HG03045 (cell line): ENCODE results near the gene PPIG.
"Not testable (repeated sequence)": the region's sequence is repeated elsewhere in the genome, so short reads cannot be mapped to it uniquely, and the experiment has no call there.

Experiments
- ATAC-seq: cut with Tn5 transposase; IDR thresholded peaks from one replicate; pipeline ENCODE4 v1.9.1; 2021; ENCODE audit warnings: mild to moderate bottlenecking, moderate library complexity; ENCODE audit not compliant: unreplicated experiment

Gene PPIG

DNA sequence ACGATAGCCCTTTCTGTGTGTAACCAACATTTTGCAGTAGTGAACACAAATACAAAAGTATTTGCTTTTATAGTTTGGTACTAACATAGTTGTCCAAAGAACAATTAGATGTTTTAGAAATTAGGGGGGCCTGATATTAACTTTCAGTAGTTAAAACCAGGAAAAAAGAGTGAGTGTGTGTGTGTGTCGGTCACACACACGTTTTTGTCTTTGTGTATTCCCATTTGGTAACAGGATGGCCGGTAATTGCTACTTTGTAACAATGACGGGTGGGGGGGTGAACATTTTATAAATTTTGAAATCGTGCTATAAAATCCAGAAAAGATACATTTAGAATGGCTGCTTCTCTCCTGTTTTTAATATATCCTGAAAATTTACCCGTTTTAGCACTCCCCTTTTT lies 1.5 kb downstream of the PPIG start:
- ATAC-seq = no peak

DNA sequence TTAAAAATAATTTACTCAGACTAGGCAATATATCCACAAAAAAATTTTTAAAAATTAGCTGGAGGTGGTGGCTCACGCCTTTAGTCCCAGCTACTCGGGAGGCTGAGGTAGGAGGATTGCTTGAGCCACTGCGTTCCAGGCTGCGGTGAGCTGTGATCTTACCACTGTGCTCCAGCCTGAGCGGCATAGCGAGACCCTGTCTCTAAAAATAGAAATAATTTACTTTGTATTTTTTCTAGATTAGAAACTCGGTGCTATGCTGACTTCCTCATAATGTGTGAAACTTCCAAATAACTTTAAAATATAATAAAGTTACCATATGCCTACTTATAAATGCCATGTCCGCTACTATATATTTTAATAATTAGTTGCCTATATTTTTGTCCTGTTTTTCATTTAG lies 6.7 kb downstream of the PPIG start:
- no peak for ATAC-seq

DNA sequence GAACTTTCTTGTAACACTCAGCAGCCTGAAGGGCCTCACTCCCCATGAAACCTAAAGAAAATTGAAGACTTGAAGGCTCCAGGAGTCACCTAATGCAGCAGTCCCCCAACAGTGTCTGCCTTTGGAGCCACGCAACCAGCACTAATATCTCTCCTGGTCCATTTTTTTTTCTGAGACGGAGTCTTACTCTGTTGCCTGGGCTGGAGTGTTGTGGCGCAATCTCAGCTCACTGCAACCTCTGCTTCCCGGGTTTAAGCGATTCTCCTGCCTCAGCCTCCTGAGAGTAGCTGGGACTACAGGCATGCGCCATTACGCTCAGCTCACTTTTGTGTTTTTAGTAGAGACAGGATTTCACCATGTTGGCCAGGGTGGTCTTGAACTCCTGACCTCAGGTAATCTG lies 12.4 kb downstream of the PPIG start:
- not testable (repeated sequence) for ATAC-seq

DNA sequence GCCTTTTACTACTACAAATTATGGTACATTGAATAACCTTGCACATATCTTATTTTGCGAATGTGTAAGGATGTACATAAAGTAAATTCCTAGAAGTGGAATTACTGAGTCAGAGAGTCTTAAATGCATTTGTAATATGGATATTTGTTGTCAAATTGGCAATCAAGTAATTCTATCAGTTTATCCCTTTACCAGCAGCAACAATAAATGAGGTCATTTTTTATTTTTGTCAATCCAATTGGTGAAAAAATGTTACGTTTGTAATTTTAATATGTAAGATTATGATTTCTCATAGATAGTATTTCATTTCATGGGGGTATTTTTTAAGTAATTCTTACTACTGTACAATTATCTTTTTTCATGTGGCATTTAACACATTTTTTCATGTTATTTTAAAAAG lies 14.8 kb downstream of the PPIG start:
- no peak for ATAC-seq

DNA sequence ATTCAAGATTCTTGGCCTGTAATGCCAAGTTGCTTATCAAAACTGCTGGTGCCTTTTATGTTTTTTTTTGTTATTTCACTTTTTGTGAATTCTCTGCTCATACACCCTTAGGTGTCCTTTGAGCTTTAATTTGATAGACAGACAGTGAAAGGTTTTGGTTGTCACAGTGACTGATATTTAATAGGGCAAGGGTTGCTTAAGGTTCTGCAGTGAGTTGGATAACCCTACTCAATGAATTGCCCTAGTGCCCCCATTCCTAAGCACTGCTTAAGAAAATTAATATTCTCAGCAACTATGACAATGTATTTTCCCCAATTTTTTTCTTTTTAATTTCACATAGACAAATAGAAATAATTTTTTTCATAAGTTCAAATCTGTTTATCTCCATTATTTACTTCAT lies 15.4 kb downstream of the PPIG start:
- ATAC-seq = no peak

DNA sequence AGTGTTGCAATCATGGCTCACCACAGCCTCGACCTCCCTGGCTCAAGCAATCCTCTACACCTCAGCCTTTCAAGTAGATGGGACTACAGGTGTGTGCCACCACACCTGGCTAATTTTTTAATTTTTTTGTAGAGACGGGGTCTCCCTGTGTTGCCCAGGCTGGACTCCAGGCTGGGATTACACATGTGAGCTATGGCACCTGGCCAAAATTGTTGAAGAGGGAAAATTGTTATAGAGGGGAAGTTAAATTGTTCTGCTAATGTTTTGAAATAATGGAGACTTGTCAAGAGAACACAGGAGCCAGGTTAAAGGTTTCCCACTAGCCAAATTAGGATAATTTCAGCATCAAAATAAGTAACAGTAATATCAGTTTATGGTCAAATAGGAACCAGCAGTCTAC lies 25.1 kb downstream of the PPIG start:
- no peak for ATAC-seq

DNA sequence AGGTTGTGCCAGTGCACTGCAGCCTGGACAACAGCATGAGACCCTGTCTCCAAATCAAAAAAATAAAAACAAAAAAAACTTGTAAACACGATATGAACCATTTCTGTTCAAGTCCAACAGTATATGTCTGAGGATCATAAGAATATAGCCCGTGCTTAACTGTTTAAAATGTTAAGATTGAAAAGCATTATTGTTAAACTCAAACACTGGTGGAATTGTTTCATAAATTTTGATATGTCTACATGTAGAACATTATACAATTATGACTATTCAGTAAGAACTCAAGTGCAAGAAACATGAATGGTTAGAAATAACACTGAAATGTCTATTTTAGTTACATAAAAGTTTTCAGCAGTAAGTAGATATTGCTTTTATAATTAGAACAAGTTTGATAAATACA lies 29.7 kb downstream of the PPIG start:
- ATAC-seq = no peak

DNA sequence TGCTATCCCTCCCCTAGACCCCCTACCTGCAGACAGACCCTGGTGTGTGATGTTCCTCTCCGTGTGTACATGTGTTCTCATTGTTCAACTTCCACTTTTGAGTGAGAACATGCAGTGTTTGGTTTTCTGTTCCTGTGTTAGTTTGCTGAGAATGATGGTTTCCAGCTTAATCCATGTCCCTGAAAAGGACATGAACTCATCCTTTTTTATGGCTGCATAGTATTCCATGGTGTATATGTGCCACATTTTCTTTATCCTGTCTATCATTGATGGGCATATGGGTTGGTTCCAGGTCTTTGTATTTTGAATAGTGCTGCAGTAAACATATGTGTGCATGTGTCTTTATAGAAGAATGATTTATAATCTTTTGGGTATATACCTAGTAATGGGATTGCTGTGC lies 31.8 kb downstream of the PPIG start:
- ATAC-seq = not testable (repeated sequence)

DNA sequence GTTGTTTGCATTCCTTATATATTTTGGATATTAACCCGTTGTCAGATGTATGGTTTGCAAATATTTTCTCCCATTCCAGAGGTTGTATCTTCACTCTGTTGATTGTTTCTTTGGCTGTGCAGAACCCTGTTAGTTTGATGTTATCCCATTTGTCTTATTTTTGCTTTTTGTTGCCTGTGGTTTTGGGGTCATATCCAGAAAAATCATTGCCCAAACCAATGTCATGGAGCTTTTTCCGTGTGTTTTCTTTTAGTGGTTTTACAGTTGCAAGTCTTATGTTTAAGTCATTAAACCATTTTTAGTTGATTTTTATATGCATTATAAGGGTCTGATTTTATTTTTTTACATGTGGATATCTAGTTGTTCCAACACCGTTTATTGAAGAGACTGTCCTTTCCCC lies 35.8 kb downstream of the PPIG start:
- ATAC-seq = no peak

DNA sequence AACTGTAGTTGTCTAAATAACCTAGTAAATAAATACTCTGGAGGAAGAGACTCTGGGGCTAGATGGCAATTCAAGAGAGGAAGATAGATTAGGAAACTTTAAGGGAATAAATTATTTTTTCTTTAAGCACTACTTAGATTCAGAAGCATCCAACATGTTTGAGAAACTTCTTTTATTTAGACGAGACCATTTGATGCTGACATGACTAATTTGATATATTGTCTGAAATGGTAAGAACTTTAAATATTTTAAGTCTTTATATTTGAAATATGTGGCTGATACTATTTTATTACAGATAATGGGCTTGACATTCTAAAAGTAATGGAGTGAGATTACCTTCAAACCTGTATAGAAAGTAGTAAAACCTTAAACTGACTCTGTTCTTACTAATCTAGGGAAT lies 36.4 kb downstream of the PPIG start:
- no peak for ATAC-seq

DNA sequence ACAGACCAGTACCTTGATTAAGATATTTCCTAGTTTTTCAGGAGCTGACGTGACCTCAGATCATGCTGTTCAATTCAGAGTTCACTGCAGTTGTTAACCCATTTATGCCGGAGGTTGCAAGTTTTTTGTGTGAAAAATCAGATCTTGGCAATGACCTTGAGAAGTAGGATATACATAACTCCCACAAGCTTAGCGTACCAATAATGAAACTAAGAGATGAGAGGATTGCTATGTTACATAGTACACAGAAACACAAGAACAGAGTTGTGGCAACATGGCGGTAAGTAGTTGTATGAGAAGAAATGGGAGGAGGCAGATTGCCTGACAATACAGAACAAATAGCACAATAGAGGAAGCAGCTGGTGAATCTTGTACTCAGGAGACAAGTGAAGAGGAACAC lies 39.1 kb downstream of the PPIG start:
- ATAC-seq = no peak

DNA sequence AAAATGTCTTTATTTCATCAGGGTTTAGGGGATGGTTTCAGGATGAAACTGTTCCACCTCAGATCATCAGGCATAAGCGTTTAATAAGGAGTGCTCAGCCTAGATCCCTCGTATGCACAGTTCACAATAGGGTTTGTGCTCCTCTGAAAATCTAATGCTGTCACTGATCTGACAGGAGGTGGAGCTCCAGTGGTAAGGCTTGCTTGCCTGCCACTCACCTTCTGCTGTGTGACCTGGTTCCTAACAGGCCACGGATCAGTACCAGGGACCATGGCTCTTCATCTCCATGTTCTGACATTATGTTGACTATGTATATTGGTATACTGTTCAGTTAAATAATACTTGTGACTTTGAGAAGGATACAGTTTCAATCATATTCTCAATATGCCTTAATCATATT lies 41.6 kb downstream of the PPIG start:
- ATAC-seq = no peak

DNA sequence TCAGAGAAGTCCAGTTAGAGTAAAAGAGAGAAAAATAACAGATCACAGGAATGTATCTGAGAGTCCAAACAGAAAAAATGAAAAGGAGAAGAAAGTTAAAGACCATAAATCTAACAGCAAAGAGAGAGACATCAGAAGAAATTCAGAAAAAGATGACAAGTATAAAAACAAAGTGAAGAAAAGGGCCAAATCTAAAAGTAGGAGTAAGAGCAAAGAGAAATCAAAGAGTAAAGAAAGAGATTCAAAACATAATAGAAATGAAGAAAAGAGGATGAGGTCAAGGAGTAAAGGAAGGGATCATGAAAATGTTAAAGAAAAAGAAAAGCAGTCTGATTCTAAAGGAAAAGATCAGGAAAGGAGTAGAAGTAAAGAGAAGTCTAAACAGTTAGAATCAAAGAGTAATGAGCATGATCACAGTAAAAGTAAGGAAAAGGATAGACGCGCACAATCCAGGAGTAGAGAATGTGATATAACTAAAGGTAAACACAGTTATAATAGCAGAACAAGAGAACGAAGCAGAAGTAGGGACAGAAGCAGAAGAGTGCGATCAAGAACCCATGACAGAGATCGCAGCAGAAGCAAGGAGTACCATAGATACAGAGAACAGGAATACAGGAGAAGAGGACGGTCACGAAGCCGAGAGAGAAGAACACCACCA lies 52.4 kb downstream of the PPIG start:
- no peak for ATAC-seq

DNA sequence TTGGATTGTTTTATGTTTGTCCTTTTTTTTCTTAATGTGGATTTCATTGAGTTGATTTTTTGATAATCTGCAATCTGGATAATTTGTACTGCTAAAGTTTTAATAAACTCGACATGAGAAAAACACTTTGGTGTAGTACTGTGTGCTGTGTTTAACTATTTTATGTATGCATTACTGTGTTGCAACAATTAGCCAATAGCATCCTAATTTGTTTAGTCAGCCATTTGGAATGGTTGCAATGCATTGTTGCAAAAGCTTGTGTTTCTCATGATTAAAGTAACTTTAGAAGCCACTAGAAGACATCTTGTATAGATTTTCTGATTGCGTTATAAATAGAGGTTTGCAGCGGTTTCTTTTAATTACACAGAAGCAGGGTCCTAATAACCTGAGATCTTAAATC lies 53.5 kb downstream of the PPIG start:
- no peak for ATAC-seq

DNA sequence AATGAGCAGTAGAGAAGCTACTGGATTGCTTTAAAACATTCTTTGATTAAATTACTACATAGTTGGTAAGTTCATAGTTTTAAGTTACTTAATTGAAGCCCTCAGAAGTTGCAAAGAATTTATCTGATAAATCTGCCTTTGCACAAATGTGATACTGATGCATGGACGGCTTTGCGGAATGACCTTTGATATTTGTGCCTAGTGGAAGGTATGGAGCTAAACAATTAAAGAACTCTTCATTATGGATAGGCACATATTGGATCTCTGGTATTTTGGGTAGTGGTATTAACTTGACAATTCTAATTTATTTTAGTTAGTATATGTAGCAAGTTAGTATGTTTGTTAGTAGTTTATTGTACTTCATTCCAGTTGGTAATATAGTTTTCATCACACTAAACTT lies 56.0 kb downstream of the PPIG start:
- no peak for ATAC-seq

DNA sequence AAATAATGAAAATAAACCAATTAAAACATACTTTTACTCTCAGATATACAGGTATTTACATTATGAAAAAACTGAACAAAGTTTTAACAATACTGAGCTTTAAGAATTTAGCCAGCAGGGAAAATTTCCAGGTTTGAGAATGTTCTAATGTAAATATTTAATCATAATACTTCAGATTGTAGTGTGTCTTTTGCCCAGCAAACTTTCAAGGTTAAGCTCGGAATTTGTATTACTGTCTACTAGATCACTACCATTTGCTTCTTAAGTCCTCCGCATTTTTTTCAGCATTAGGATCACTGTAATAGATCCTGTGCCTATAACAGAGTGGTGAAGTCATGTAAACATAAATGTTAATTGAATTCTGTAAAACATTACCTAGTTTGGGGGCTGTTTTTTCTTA lies 57.3 kb downstream of the PPIG start:
- no peak for ATAC-seq

DNA sequence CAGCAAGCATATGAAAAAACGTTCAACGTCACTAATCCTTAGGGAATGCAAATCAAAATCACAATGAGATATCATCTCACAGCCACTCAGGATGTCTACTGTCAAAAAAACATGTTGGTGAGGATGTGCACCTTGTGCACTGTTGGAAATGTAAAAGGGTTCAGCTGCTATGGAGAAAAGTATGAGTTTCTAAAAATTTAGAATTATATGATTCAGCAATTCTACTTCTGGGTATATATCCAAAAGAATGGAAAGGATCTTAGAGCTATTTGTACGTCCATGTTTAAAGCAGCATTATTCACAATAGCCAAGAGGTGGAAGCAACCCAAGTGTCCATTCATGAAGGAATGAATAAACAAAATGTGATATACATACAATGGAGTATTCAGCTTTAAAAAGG lies 60.0 kb downstream of the PPIG start:
- ATAC-seq = no peak

DNA sequence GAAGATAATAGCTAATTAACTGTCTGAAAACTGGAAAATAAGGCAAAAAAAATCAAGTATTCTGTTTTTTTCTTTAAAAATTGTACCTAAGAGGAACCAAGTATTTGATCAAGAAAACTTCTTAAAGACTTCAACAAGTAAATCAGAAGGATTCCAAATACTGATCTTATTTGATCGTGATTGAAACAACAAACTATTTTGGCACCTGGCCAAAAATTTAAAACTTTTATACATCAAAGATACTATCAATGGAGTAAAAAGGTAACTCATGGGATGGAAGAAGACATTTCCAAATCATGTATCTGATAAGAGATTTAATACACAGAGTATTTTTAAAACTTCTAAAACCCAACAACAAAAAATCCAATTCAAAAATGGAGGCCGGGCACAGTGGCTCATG lies 63.3 kb downstream of the PPIG start:
- no peak for ATAC-seq

DNA sequence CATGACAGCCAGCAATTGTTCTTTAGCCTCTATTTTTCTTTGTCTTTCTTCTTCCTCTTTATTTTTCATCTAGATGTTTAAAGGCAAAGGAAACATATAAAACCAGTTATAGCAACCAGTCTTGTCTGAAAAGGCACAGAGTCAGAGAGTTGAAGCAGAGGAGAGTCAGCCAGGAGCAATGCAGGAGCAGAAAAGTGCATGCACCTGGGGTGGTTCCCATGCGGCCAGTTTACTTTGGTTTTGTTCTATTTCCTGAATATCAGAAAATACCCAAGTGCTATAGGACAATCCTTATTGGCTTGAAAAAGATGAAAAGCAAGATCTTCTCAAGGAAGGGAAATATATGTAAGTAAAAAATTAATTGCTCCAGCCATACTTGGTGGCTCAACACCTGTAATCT lies 65.1 kb downstream of the PPIG start:
- ATAC-seq = no peak

DNA sequence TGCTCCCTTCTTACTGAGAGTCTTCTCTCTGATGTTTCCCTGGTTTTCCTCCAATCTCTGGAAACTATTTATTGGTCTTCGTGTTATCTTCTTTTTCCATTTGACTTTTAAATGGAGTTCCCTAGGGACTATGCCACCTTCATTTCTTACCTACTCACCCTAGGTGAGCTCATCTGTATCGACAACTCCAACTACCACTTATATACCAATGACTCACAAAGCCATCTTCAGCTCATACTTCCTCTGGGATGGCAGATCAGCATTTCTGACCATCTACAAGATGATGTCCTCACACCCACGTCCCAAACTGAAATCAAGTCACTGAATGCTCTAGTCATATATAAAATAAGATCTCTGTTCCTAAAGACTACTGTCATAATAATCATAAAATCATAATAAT lies 69.5 kb downstream of the PPIG start:
- ATAC-seq = no peak

DNA sequence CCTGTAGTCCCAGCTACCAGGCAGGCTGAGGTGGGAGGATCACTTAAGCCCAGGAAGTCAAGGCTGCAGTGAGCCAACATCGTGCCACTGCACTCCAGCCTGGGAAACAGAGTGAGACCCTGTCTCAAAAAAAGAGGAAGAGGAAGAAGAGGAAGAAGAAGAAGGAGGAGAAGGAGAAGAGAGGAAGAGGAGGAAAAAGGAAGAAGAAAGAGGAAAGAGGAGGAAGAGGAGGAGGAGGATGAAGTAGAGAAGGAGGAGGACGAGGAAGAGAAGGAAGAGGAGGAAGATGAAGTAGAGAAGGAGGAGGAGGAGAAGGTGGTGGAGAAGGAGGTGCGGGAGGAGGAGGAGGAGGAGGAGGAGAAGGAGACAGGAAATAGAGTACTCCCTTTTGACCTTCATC lies 72.0 kb downstream of the PPIG start:
- no peak for ATAC-seq

DNA sequence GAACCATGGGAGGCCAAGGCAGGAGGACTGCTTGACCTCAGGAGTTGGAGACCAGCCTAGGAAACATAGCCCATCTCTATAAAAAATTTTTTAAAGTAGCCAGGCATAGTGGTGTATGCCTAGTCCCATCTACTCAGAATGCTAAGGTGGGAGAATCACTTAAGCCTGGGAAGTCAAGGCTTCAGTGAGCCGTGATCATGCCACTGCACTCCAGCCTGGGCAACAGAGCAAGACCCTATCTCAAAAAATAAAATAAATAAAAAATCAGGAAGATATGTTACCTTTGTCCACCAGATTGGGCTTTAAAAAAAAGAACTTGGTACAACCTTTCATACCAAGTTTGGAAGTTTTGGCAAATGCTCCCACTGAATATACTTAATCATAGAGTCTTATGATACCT lies 74.7 kb downstream of the PPIG start:
- ATAC-seq = no peak

DNA sequence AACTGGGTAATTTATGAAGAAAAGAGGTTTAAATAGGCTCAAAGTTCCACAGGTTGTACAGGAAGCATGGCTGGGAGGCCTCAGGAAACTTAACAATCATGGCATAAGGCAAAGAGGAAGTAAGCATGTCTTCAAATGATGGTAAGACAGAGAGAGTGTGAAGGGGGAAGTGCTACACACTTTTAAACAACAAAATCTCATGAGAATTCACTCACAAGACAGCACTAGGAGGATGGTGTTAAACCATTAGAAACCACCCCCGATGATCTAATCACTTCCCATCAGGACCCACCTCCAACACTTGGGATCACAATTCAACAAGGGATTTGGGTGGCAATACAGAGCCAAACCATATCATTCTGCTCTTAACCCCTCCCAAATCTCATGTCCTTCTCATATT lies 75.2 kb downstream of the PPIG start:
- no peak for ATAC-seq

DNA sequence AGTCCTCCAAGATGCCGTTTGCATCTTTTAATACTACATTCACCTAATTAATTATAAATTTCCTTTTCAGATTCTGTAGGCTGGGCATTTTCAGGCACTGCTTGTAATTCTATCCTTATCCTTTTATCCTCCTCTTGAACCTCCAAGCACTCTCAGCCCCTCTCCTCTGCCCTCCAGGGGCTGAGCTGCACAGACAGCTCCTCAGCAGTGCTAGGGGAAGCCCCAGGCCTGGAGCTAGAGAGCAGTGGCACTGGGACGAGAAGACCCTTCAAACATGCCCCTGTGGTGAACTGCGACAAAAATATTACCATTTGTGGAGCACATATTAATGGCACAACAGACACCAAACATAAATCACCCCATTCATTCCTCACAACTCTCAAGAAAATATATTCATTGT lies 77.1 kb downstream of the PPIG start:
- no peak for ATAC-seq
